A549 treated with ZK216348 at 1 μM for 4 hours (cell line): ENCODE measurements around the gene LYG1. TPM values are rescaled to one million over a fixed set of nuclear protein-coding genes. Genes with fewer than 3 reads are reported as not detected.

ENCODE experiments used
- total RNA-seq: library from RNA; stranded (reverse); fragments of 200-300 nt; extraction: Qiagen RNA extraction; gene quantifications from 5 replicates; pipeline ENCODE4 v1.2.3, GENCODE V29; 2022; ENCODE audit warnings: low read depth

LYG1 gene
- 0.97 to 2.5 TPM (median 2.4 TPM) in 5 replicates for total RNA-seq

DNA sequence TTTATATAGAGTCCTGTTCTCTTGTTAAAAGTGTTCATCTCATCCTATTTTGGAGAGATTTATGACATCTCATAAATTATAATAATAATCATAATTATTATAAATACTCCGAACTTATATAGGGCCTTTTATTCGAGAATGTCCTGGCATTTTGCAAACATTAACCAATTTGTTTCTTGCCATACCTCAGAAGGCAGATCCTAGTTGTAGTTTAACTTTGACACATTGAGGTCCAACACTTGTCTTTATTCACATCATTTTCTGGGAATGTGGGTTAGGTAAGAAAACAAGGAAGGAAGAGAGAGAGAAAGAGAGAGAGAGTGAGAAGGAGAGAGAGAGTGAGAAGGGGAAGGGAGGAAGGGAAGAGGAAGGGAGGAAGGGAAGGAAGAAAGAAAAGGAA lies at the start of gene LYG1:
TSS of gene LYG1 (minus strand) at position 101 of the 400 bp plus-strand sequence. CDS start 5,527 bp downstream, outside the sequence.

DNA sequence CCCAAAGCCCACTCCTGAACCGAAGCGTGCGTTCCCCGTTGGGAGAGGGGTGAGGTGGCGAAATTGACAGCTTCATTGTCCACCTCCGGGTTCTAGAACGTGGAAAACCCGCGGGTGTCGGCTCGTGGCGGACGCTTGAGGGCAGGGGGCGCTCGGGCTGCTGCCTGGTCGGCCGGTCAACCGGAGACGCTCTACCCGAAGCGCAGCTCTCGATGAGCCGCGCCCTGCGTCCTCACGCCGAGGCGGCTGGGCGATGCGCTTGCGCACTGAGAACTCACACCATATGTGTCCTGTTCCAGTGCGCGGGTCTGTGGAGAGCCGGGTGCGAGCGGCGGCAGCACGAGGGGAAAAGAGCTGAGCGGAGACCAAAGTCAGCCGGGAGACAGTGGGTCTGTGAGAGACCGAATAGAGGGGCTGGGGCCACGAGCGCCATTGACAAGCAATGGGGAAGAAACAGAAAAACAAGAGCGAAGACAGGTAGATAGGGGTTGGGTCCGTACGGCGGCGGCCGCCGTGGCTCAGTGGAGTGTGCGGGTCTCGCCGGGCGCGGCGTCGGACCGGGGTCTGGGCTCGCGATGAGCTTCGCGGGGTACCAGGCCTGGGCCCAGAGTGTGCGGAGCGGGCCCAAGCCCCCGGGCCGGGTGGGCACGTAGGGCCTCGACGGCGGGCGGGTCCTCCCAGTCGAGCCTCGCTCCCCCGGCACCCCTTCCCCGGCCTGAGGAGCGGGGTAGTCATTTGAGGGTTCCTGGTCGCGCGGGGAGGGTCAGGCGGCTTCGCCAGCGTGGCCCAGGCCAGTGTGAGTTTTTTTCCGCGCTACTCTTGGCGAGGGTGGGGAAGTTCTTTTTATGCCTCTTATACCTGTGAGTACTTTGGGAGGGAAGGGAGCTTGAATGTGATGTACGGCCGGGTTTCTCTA lies 36.4 kb upstream of the LYG1 start, which contains the start of gene EIF5B:
TSS of gene EIF5B (plus strand) at position 277 of the 916 bp plus-strand sequence. CDS start at position 443, 166 bp downstream.

DNA sequence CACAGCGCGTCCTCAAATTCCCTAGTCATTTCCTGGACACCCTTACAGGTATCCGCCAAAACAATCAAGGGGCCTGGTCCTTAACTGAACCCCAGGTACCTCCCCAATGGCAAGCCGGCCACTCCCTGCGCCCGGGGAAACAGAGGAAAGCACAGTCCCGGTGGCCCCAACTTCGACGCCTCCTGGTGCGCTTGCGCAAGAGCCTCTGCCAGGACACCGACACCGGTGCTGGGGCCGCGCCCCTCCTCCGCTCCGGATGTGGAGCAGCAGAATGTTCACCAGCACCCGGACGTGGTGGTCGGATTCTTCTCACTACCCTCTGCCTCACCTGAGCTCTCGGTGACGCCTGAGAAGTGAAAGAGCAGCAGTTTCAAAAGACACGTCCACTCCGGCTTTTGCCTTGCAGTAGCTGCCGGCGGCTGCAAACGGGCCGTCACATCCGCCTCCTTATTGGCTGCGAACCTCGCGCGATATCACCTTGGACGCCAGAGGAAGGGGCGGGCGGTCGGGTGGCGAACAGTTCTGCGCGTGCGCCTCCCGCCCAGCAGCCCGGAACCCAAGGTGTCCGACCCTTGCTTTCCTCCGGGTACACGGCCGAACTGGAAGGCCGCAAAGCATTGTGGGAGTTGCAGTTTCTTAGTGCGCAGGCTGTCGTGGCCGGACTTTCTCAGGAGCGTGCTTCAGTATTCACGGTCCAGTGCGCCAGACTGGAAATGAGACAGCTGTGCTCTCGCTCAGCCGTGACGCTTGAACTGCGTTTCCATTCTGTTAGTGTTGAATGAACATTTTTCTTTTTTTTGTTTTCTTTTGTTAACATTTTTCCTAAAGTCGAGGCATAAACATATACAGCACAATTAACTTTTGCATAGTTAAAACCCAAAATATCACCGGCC lies 35.2 kb upstream of the LYG1 start, which contains the start of gene TXNDC9:
TSS of gene TXNDC9 (minus strand) at position 423 of the 893 bp plus-strand sequence. CDS start 3,123 bp downstream, outside the sequence.

DNA sequence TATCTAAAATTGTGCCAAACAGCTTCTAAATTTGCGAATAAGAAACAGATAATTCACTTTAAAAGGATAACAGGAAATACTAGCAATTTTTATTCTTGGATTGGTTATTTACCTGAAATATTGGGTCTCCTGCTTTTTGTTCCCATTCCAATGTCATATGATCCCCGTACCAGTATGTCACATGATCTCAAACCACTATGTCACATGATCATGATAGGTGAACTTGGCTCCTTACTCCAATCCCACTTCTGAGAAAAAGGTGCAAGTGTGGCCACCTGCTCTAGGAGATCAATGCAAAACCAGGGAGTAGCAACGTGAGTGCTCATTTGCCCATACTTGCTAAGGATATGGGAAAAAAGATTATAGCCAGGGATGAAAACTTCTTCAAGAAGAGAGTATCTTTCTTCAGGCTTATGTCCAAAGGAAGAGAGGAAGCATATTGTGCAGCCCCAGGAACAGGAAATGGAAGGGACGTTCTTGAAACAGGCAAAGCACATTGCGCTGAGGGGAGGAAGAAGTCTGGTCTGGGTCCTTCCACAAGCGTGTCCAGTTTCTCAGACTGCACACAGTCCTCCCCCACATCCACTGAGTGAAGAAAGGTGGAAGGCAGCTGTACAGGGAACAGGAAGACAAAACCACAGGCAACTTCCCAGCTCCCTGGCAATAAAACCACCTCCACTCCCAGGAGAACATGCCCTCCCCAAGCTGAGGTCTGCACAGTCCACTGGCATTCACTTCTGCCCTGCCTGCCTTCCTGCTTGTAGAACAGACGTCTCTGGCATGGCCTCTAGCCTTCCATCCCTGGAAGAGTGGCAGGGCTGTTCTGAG lies 45.3 kb downstream of the LYG1 start, which contains the start of gene LYG2:
TSS of gene LYG2 (minus strand) at position 176 of the 828 bp plus-strand sequence. CDS start 1,406 bp downstream, outside the sequence.

Other genes with a start within 250 kb of the LYG1 start
- 0.39 to 0.99 TPM (median 0.53 TPM) in 5 replicates for gene C2orf15, start 159.5 kb downstream of the LYG1 start, total RNA-seq
- gene TSGA10, start 146.3 kb downstream of the LYG1 start, total RNA-seq, result 2.5 to 5.9 TPM (median 3.3 TPM) in 5 replicates
- 3.0 to 4.5 TPM (median 3.5 TPM) in 5 replicates for gene LIPT1, start 146.2 kb downstream of the LYG1 start, total RNA-seq
- gene MITD1, start 120.1 kb downstream of the LYG1 start, total RNA-seq, result 22.9 to 36.0 TPM (median 23.5 TPM) in 5 replicates
- gene MRPL30, start 120.0 kb downstream of the LYG1 start, total RNA-seq, result 30.5 to 62.2 TPM (median 32.4 TPM) in 5 replicates
- not detected in 5 replicates for gene LYG2, start 45.5 kb downstream of the LYG1 start, total RNA-seq
- 35.2 to 73.3 TPM (median 39.8 TPM) in 5 replicates for gene TXNDC9, start 35.1 kb upstream of the LYG1 start, total RNA-seq
- gene EIF5B, start 36.2 kb upstream of the LYG1 start, total RNA-seq, result 57.3 to 99.9 TPM (median 62.7 TPM) in 5 replicates
- 7.6 to 14.5 TPM (median 12.3 TPM) in 5 replicates for gene REV1, start 188.8 kb upstream of the LYG1 start, total RNA-seq